IPS-NIHi7 (cell line): ENCODE measurements around the gene TEAD1.
"Not testable (repeated sequence)": the region's sequence is repeated elsewhere in the genome, so short reads cannot be mapped to it uniquely, and the experiment has no call there.

ENCODE experiments used
- DNase-seq: peaks from one replicate; pipeline ENCODE4 v3.0.0; 2012; ENCODE audit warnings: mixed read lengths; ENCODE audit errors: extremely low spot score

TEAD1 gene

GRCh38 chr11:12862696-12863469 lies 188.7 kb downstream of the TEAD1 start:
- DNase-seq: peak; percentile 72

- no peak for DNase-seq
These were observed 189.4 kb downstream of the TEAD1 start for GRCh38 chr11:12863605-12864121.

- peak; percentile 82 for DNase-seq
These were observed 190.3 kb downstream of the TEAD1 start for GRCh38 chr11:12864316-12865156.

GRCh38 chr11:12865863-12866595 lies 191.8 kb downstream of the TEAD1 start:
- no peak for DNase-seq

- DNase-seq: no peak
These were observed 193.3 kb downstream of the TEAD1 start for GRCh38 chr11:12867531-12867930.

GRCh38 chr11:12868315-12869073 lies 194.3 kb downstream of the TEAD1 start:
- DNase-seq: no peak

GRCh38 chr11:12871241-12871640 lies 197.0 kb downstream of the TEAD1 start:
- no peak for DNase-seq

- no peak for DNase-seq
These were observed 197.6 kb downstream of the TEAD1 start for GRCh38 chr11:12871788-12872321.

- no peak for DNase-seq
These were observed 202.1 kb downstream of the TEAD1 start for GRCh38 chr11:12876340-12876739.

- DNase-seq: no peak
These were observed 202.8 kb downstream of the TEAD1 start for GRCh38 chr11:12876988-12877387.

- not testable (repeated sequence) for DNase-seq
These were observed 203.3 kb downstream of the TEAD1 start for GRCh38 chr11:12877508-12877907.

GRCh38 chr11:12880327-12880726 lies 206.1 kb downstream of the TEAD1 start:
- peak; percentile 32 for DNase-seq

GRCh38 chr11:12882670-12883069 lies 208.4 kb downstream of the TEAD1 start:
- no peak for DNase-seq

- DNase-seq: no peak
These were observed 210.6 kb downstream of the TEAD1 start for GRCh38 chr11:12884751-12885318.

GRCh38 chr11:12885717-12886239 lies 211.6 kb downstream of the TEAD1 start:
- no peak for DNase-seq

- no peak for DNase-seq
These were observed 212.3 kb downstream of the TEAD1 start for GRCh38 chr11:12886508-12886907.

- peak; percentile 80 for DNase-seq
These were observed 214.4 kb downstream of the TEAD1 start for GRCh38 chr11:12888525-12889158.

GRCh38 chr11:12889243-12889642 lies 215.0 kb downstream of the TEAD1 start:
- no peak for DNase-seq

- DNase-seq: no peak
These were observed 216.3 kb downstream of the TEAD1 start for GRCh38 chr11:12890476-12890875.
